Heart right ventricle (tissue), 16 donors: ENCODE measurements around the gene S100A4. TPM values are rescaled to one million over a fixed set of nuclear protein-coding genes. Genes with fewer than 3 reads are reported as not detected.

ENCODE experiments used
- ATAC-seq, 8 donors: fragments of 200-7000 bp; cut with Tn5 transposase; one replicate each; pipeline ENCODE4 v1.9.1; 2020; ENCODE audit warnings: mild to moderate bottlenecking in 8 of 8, moderate library complexity in 8 of 8, moderate number of reproducible peaks in 1 of 8
- DNase-seq, 2 donors: peaks; one replicate each; pipeline ENCODE4 v3.0.0-alpha.2; 2020
- H3K27ac ChIP-seq, 10 donors: fragments of 200-600 bp; sonication (generic) in 2 of 10; one replicate each; pipeline versions ENCODE4 v1.5.0 to v1.8.0; 2020 to 2022; ENCODE audit warnings: mild to moderate bottlenecking in 3 of 10
- H3K27me3 ChIP-seq, 7 donors: fragments of 200-600 bp; one replicate each; pipeline ENCODE4 v1.8.0; 2021 to 2022; ENCODE audit warnings: mild to moderate bottlenecking in 2 of 7
- H3K36me3 ChIP-seq, 9 donors: fragments of 200-600 bp; sonication (generic) in 1 of 9; one replicate each; pipeline versions ENCODE4 v1.5.0 to v1.8.0; 2020 to 2022; ENCODE audit warnings: mild to moderate bottlenecking in 2 of 9
- H3K4me1 ChIP-seq, 9 donors: fragments of 200-600 bp; sonication (generic) in 1 of 9; one replicate each; pipeline versions ENCODE4 v1.5.0 to v1.8.0; 2020 to 2022; ENCODE audit warnings: mild to moderate bottlenecking in 4 of 9
- H3K4me3 ChIP-seq, 10 donors: fragments of 200-600 bp; sonication (generic) in 2 of 10; one replicate each; pipeline versions ENCODE4 v1.5.0 to v1.8.0; 2020 to 2022; ENCODE audit warnings: mild to moderate bottlenecking in 7 of 10, moderate library complexity in 2 of 10
- H3K9me3 ChIP-seq, 11 donors: fragments of 200-600 bp in 10 of 11; sonication (generic) in 2 of 11; one replicate each; pipeline versions ENCODE4 v1.5.0 to v1.8.0; 2013 to 2022; ENCODE audit warnings: mild to moderate bottlenecking in 2 of 11, control low read depth in 1 of 11, moderate library complexity in 1 of 11
- WGBS, 2 donors: extraction: QIAGEN DNeasy Blood & Tissue Kit; methylation state at CpG; one replicate each; pipeline ENCODE4 v1.1.7; 2013; ENCODE audit warnings: inconsistent platforms in 1 of 2; 5-methylcytosine and 5-hydroxymethylcytosine counted together
- intact Hi-C, 10 donors: fragments of 100-400 bp; cut with DNase I; formaldehyde crosslinking; loops; one replicate each; pipeline versions ENCODE4 v1.11.1 to v1.14.2; 2022
- polyA plus RNA-seq, 2 donors: library from polyadenylated mRNA; stranded (reverse); fragments of 200-250 nt; gene quantifications; one replicate each; pipeline ENCODE4 v1.2.3, GENCODE V29; 2013
- total RNA-seq, 10 donors: library from RNA; stranded (reverse); fragmentation: NEBNext Ultra II Directional in 3 of 10; extraction: Animal tissue kit (Norgen Biotek cat#: 25700) in 3 of 10; gene quantifications; one replicate each; pipeline versions ENCODE4 v1.2.1 to v1.2.4, GENCODE V29; 2021 to 2023
- TF ChIP-seq, protein P1 (sequence below), 9 donors: fragments of 200-600 bp; sonication (generic) in 2 of 9; IDR thresholded peaks; one replicate each; pipeline versions ENCODE4 v1.5.0 to v1.8.0; 2021 to 2022; ENCODE audit warnings: antibody characterized with exemption in 9 of 9, mild to moderate bottlenecking in 5 of 9, moderate library complexity in 1 of 9
- donor health status: Arrhythmogenic right ventricular cardiomyopathy.
- donor health status: ischemic (EF 13 %, LVEDD 7.1; RV severe dilation, severe dysfunction).
- donor health status: healthy with polysubstance abuse.
- donor health status: DM: no; HTN: yes; CAD: no.
- donor health status: DM: no; HTN: no; CAD: no.
- donor health status: ischemic (EF 25% LVEDD 6.9; RV normal size, moderate dysfunction).
- donor health status: ischemic (EF 25% LVEDD 5.7; RV mildly dilated, moderate dysfunction).
- donor health status: healthy.
- donor health status: DM: yes; HTN: yes; CAD: no.
- donor health status: Ischemic cardiomyopathy.
- donor health status: ischemic (EF 35%, LVEDD 5.7; RV mildly dilated, moderate dysfunction).
- donor health status: nonischemic (EF 11% LVEDD 7.7; RV severe dilation, severe dysfunction).
- donor health status: DM: yes; HTN: yes; CAD: no.
- donor health status: PGD.
- donor health status: ischemic (EF 29% LVEDD 5.4; RV normal size, mild dysfunction).
- donor health status: nonischemic (EF 23%, LVEDD 6.1; RV moderate dilation, normal function).

Gene S100A4
- total and polyA plus RNA-seq, 12 donors, result 29.4 to 755 (median 78.3) TPM

DNA sequence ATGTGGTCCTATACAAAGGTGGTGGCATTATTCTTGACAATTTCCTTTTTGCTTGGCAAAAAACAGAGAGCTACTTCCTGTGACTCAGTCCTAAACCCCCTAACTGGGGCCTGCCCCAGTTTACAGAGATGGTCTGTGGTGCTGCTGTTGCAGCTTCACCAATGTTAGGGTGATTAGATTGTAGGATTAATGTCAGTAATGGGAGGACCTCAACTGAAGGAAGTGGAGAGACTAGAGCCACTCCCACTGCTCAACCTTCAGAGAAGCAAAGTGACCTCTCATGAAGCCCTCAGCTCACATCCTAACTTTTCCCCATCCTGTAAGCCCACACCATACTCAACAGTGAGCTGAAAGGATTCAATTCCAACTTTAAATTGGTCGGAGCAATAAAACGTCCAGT, 13.4 kb downstream of the S100A4 start:
- H3K4me1 ChIP-seq, result peaks cover 3 to 52% (median 35%) of the 10 kb centered on the region in 9 donors
- peak overlapping the region in 4 of 10 donors; percentile 96 to 99 (median 98) for H3K27ac ChIP-seq
- H3K4me3 ChIP-seq, result no peak overlapping the region
- DNase-seq (no peak), ATAC-seq (no peak)
- no peaks in the 10 kb centered on the region for H3K27me3 ChIP-seq
- WGBS, 2 donors, result 90 to 92% methylated on average over 2 of the region's 2 CpGs
- peaks cover 0 to 9% (median 0%) of the 10 kb centered on the region in 9 donors for H3K36me3 ChIP-seq
- intact Hi-C loops, result loop anchor here in 6 of 10 donors (2.0 to 10.0 kb wide), 4 partner anchors 35 to 83 kb away; partner anchors contain the start of genes S100A2 (in 3 of the 6), S100A16 (in 2 of the 6) and S100A14 (in 1 of the 6)
- H3K9me3 ChIP-seq, result no peaks in the 10 kb centered on the region
- TF ChIP-seq, protein P1, sequence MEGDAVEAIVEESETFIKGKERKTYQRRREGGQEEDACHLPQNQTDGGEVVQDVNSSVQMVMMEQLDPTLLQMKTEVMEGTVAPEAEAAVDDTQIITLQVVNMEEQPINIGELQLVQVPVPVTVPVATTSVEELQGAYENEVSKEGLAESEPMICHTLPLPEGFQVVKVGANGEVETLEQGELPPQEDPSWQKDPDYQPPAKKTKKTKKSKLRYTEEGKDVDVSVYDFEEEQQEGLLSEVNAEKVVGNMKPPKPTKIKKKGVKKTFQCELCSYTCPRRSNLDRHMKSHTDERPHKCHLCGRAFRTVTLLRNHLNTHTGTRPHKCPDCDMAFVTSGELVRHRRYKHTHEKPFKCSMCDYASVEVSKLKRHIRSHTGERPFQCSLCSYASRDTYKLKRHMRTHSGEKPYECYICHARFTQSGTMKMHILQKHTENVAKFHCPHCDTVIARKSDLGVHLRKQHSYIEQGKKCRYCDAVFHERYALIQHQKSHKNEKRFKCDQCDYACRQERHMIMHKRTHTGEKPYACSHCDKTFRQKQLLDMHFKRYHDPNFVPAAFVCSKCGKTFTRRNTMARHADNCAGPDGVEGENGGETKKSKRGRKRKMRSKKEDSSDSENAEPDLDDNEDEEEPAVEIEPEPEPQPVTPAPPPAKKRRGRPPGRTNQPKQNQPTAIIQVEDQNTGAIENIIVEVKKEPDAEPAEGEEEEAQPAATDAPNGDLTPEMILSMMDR (IDR thresholded peaks at IDR 0.05), result no peak

DNA sequence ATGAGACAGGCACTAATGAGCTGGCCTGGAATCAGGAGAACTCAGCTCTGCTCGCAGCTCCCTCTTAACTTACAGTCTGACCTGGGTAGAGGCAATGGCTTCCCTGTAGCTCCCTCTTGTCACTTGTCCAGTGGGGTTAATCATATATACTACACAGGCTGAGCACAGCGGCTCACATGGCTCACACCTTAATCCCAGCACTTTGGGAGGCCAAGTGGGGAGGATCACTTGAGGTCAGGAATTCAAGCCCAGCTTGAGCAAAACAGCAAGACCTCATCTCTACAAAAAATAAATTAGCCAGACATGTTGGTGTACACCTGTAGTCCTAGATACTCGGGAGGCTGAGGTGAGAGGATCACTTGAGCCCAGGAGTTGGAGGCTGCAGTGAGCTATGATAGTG, 14.0 kb downstream of the S100A4 start:
- Histone ChIP-seq H3K27me3 (no peaks in the 10 kb centered on the region), H3K36me3 (peaks cover 0 to 9% (median 0%) of the 10 kb centered on the region in 9 donors), H3K4me3 (no peak overlapping the region), H3K9me3 (no peaks in the 10 kb centered on the region), H3K27ac (peak overlapping the region in 2 of 10 donors; percentile 99), H3K4me1 (peaks cover 3 to 49% (median 34%) of the 10 kb centered on the region in 9 donors)
- DNase-seq, result no peak
- no peak for ATAC-seq
- 93 to 95% methylated on average over 3 of the region's 3 CpGs for WGBS, 2 donors
- TF ChIP-seq, protein P1 (IDR thresholded peaks at IDR 0.05), result no peak
- intact Hi-C loops, result loop anchor here in 6 of 10 donors (2.0 to 10.0 kb wide), 4 partner anchors 36 to 83 kb away; partner anchors contain the start of genes S100A2 (in 3 of the 6), S100A16 (in 2 of the 6) and S100A14 (in 1 of the 6)

DNA sequence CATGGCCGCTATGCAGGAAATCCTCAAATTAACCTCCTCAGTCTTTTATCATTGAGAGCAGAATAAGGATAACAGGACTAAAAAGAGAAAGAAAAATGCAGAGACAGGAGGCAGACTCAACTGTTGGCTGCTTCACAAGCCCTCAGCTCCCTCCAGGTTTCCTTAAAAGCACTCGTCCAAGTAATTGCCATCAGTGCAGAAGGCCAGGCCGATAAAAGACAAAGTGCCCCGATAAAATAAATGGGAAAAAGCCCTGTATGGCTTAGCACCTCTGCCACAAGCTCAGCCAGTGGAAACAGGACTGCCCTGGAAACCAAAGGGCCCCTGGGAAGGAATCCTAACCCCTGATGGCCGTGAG, 17.9 kb downstream of the S100A4 start:
- no peak for ATAC-seq

DNA sequence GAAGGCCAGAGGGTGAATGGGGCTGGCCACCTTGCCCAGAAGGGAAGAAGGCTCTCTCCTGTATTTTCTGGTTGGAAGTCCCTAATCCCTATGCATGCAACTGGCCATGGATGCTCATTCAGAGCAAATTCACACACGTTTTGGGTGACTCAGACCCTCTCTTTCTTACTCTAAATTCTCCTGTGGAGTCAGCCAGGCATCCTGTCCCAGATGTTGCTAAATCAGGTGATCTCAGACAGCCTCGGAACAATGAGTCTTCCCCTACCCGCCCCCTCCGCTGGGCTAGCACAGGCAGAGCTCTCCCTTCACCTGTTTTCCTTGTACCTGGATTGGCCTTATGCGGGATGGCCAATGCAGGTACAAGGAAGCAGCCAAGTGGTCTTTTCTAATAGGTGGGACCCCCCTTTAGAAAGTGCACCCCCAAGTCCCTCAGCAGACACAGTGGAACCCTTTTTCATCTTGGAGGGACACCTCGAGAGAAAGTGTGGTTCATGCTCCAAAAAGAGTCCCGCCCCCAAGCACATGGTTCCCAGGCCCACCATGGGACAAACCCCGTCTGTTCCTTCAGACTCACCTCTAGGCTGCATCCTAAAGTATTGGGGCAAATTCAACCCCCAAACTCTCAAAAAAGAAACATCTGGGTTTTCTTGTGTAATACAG, 18.5 kb downstream of the S100A4 start:
- no peak overlapping the region for H3K27ac ChIP-seq
- intact Hi-C loops, result no loop called here
- no peaks in the 10 kb centered on the region for H3K36me3 ChIP-seq
- ATAC-seq (no peak), DNase-seq (no peak)
- H3K4me1 ChIP-seq, result peaks cover 0 to 24% (median 17%) of the 10 kb centered on the region in 9 donors
- WGBS, 2 donors, result 90 to 91% methylated on average over 8 of the region's 8 CpGs
- H3K9me3 ChIP-seq, result no peaks in the 10 kb centered on the region
- TF ChIP-seq, protein P1 (IDR thresholded peaks at IDR 0.05), result no peak
- H3K27me3 ChIP-seq, result no peaks in the 10 kb centered on the region
- no peak overlapping the region for H3K4me3 ChIP-seq

More for the DNA sequence above, 17.9 kb downstream of the S100A4 start:
- Histone ChIP-seq H3K9me3 (no peaks in the 10 kb centered on the region), H3K4me3 (no peak overlapping the region), H3K27me3 (no peaks in the 10 kb centered on the region), H3K27ac (no peak overlapping the region), H3K36me3 (no peaks in the 10 kb centered on the region), H3K4me1 (peaks cover 0 to 29% (median 20%) of the 10 kb centered on the region in 9 donors)
- 88 to 95% methylated on average over 5 of the region's 5 CpGs for WGBS, 2 donors
- TF ChIP-seq, protein P1 (IDR thresholded peaks at IDR 0.05), result no peak
- intact Hi-C loops, result no loop called here
- DNase-seq, result no peak
